Measurements from ENCODE around the gene PRR20C. TPM values are rescaled to one million over a fixed set of nuclear protein-coding genes. Genes with fewer than 3 reads are reported as not detected.
"Not testable (repeated sequence)": the region's sequence is repeated elsewhere in the genome, so short reads cannot be mapped to it uniquely, and the experiment has no call there.

The PRR20C gene
- not detected for polyA plus RNA-seq (ENCODE audit: insufficient read length)

DNA sequence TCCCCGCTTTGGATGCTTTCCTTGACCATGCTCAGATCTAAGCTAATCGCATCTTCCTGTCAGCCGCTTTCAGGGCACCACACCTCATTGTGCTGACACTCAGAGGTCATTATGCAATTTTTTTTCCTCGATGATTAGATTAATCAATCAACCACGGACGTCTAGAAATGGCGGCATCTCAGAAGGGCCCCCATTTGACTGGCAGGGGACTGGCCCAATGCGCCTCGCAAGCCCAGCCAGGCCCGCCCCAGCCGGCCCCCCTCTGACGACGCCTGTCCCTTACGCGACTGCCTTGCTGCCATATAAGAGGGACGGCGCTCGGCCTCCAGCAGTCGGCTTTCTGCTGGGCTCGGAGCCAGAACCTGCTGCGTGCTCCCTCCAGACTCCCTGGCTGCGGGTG lies at the start of gene PRR20C:
Gene PRR20C, plus strand, starts transcription at position 301 of the 400 bp plus-strand sequence. CDS start 387 bp downstream, outside the sequence.
- DNase-seq (ENCODE audit: low read depth) = not testable (repeated sequence)

DNA sequence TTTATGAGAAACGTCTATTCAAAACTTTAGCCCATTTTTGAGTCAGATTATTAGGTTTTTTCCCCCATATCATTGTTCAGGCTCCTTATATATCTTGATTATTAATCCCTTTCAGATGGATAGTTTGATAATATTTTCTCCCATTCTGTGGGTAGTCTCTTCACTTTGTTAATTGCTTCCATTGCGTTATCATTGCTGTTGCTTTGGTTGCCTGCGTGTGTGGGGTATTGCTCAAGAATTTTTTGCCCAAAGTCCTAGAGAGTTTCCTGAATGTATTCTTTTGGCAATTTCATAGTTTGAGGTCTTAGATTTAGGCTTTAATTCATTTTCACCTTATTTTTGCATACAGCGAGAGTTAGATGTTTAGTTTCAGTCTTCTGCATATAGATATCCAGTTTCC lies 38.9 kb upstream of the PRR20C start:
- no peak for DNase-seq (ENCODE audit: low read depth)

DNA sequence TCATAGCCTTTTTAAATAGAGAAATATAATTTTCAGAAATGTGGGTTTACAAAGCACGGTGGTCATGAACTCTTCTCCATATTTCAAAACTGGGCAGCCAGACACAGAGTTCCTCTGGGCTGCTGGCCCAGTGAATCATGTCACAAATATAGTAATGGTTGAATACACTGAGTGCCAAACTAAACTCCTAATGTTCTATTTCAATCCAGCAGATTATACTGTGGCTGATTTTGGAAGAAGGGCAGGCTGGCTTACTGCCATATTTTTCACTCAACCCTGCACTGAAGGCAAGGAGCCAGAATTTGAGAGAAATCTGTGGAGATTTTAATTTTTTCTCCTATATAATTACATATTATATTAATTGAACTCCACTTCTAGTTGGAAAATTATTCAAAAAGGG lies 30.2 kb upstream of the PRR20C start:
- DNase-seq (ENCODE audit: low read depth) = peak; percentile 48

DNA sequence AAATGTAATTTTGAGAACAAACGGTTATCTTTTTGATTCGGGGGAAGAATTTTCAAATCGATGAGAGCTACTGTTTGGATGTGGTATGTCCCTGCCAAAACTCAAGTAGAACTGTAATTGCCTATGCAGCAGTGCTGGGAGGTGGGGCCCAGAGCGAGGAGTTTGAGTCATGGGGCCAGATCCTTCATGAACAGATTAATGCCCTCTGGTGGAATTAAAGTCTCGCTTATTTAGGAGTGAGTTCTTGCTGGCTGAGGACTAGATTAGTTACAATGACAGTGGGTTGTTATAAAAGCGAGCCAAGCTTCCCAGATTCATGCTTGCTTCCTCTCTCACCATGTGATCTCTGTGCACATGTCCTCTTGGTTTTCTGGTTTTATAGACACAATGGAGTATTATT lies 25.0 kb upstream of the PRR20C start:
- no peak for DNase-seq (ENCODE audit: low read depth)

DNA sequence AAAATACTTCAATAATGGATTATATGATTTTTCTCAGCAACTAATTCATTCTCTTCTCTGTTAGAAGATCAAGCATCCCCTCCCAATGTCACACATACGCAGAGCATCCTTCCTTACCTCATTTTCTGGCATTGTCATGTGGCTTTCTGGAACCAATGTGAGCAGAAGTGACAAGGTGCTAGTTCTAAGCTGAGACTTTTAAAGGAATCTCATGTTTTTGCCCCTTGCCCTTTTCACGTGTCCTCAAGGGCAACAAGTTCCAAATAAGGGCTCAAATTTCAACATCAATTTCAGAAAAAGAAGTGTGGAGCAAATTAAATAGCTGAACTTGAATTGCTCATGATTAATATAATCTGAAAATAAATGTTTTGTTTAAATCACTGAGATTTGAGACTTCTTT lies 17.8 kb upstream of the PRR20C start:
- no peak for DNase-seq (ENCODE audit: low read depth)

DNA sequence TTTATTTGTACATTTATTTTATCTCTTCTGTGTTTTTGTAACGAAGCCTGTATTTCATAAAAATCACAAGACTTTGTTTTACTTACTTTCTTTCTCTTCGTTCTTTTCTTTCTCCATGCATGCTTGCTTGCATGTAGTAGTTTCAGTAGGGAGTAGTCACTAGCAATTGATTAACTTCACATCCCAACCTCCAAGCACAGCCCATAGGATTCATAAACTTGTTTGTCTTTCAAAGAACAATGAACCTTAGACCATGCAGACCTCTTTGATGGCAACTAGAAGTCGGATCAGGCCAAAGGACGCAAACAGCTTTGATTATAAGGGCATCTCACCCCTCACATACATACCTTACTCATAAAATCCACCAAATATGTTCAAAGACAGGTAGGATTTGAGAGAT lies 16.3 kb upstream of the PRR20C start:
- DNase-seq (ENCODE audit: low read depth) = no peak

DNA sequence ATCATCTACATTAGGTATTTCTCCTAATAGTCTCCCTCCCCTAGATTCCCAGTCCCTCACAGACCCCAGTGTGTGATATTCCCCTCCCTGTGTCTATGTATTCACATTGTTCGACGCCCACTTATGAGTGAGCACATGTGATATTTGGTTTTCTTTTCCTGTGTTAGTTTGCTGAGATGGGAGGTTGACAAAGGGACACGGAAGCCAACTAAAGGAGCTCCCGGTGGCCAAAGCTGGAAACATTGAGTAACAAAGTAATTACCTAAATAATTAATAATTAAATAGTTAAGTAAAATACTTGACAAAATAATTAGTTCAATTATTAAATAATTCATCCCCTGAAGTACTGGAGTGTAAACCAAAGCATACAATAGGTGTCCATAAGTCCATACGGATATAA lies 14.9 kb upstream of the PRR20C start:
- no peak for DNase-seq (ENCODE audit: low read depth)

DNA sequence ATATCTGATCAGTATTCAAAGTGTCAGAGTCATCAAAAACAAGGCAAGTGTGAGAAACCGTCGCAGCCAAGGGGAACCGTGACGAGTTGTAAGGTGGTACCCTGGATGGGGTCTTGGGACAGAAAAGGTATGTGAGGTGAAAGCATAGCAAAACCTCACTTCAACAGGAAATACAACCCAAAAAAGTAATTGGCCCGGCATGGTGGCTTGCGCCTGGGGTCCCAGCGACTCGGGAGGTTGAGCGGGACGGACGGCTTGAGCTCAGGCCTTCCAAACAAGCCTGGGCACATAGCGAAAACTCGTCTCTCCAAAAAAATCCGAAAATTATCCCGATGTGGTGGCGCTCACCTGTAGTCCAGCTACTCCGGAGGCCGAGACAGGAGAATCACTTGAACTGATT lies 14.1 kb upstream of the PRR20C start:
- DNase-seq (ENCODE audit: low read depth) = not testable (repeated sequence)

DNA sequence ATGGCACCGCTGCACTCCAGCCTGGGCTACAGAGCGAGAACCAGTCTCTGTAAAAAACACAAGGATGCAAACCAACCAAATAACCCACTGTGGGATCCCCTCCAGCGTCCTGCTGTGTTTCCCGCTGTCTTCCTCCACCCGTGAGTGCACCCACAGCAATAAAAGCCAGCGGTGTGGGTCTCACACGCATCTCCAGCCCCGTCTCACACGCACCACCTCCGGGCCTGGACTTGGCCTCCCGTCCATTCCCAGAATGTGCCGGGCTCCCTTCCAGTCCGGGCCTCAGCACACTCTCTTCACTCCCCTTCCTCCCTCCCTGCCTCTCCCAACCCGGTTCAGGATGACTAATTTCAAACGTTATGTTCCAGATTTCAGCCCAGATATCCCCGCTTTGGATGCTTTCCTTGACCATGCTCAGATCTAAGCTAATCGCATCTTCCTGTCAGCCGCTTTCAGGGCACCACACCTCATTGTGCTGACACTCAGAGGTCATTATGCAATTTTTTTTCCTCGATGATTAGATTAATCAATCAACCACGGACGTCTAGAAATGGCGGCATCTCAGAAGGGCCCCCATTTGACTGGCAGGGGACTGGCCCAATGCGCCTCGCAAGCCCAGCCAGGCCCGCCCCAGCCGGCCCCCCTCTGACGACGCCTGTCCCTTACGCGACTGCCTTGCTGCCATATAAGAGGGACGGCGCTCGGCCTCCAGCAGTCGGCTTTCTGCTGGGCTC lies 13.5 kb upstream of the PRR20C start, which contains the start of gene PRR20A:
Gene PRR20A, plus strand, starts transcription at position 684 of the 734 bp plus-strand sequence. CDS start 387 bp downstream, outside the sequence.
- not testable (repeated sequence) for DNase-seq (ENCODE audit: low read depth)

DNA sequence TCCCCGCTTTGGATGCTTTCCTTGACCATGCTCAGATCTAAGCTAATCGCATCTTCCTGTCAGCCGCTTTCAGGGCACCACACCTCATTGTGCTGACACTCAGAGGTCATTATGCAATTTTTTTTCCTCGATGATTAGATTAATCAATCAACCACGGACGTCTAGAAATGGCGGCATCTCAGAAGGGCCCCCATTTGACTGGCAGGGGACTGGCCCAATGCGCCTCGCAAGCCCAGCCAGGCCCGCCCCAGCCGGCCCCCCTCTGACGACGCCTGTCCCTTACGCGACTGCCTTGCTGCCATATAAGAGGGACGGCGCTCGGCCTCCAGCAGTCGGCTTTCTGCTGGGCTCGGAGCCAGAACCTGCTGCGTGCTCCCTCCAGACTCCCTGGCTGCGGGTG lies 6.7 kb upstream of the PRR20C start, which contains the start of gene PRR20B:
Gene PRR20B, plus strand, starts transcription at position 301 of the 400 bp plus-strand sequence. CDS start 387 bp downstream, outside the sequence.
- not testable (repeated sequence) for DNase-seq (ENCODE audit: low read depth)

DNA sequence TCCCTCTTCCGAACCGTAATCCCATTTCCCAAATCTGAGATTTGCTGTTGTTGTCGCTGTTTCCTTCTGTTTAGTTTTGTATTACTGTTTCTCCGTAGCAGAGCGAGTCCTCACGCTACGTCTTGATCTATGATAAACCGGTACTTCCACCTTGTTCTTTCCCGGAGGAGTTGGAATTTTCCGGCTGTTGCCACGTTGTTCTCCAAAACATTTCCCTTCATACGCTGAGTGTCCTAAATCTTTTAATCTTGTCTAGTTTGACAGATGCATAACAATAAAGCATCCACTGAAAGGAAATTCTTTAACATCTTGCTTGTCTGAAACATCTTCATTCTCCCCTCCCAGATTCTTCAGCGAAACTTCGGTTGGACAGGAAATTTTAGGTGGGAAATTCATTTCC lies 5.8 kb upstream of the PRR20C start:
- DNase-seq (ENCODE audit: low read depth) = not testable (repeated sequence)

DNA sequence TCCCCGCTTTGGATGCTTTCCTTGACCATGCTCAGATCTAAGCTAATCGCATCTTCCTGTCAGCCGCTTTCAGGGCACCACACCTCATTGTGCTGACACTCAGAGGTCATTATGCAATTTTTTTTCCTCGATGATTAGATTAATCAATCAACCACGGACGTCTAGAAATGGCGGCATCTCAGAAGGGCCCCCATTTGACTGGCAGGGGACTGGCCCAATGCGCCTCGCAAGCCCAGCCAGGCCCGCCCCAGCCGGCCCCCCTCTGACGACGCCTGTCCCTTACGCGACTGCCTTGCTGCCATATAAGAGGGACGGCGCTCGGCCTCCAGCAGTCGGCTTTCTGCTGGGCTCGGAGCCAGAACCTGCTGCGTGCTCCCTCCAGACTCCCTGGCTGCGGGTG lies 6.5 kb downstream of the PRR20C start, which contains the start of gene PRR20D:
Gene PRR20D, plus strand, starts transcription at position 301 of the 400 bp plus-strand sequence. CDS start 387 bp downstream, outside the sequence.
- DNase-seq (ENCODE audit: low read depth) = not testable (repeated sequence)

DNA sequence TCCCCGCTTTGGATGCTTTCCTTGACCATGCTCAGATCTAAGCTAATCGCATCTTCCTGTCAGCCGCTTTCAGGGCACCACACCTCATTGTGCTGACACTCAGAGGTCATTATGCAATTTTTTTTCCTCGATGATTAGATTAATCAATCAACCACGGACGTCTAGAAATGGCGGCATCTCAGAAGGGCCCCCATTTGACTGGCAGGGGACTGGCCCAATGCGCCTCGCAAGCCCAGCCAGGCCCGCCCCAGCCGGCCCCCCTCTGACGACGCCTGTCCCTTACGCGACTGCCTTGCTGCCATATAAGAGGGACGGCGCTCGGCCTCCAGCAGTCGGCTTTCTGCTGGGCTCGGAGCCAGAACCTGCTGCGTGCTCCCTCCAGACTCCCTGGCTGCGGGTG lies 13.0 kb downstream of the PRR20C start, which contains the start of gene PRR20E:
Gene PRR20E, plus strand, starts transcription at position 301 of the 400 bp plus-strand sequence. CDS start 387 bp downstream, outside the sequence.
- not testable (repeated sequence) for DNase-seq (ENCODE audit: low read depth)

DNA sequence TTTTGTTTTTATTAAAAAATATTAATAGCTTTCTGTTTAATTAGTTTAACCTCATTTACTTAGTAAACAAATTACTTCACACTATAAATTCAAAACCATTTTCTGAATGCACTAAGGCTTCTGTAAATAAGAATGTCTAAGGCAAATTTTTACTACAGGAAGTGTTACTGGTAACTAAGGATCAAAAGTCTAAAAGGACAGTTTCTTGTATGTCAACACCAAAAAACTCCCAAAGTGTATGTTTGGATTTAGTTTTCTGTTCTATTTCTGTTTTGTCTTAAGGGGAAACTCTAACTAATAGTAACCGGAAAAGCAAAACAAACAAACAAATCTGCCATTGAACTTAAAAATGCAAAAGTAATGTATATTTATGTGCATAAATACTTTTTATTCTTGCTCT lies 37.8 kb downstream of the PRR20C start:
- no peak for DNase-seq (ENCODE audit: low read depth)

Other genes starting within 250 kb of the PRR20C start
- not detected for gene PRR20A, start 13.1 kb upstream of the PRR20C start, polyA plus RNA-seq (ENCODE audit: insufficient read length)
- not detected for gene PRR20B, start 6.6 kb upstream of the PRR20C start, polyA plus RNA-seq (ENCODE audit: insufficient read length)
- not detected for gene PRR20D, start 6.6 kb downstream of the PRR20C start, polyA plus RNA-seq (ENCODE audit: insufficient read length)
- gene PRR20E, start 13.1 kb downstream of the PRR20C start, polyA plus RNA-seq (ENCODE audit: insufficient read length) = not detected

Data from forelimb muscle (tissue), 1 donor.